ENCODE data around the gene HS3ST2.

GRCh38 chr16:22765479-22765878 lies 48.5 kb upstream of the HS3ST2 start:
- no peak for TF ChIP-seq CTCF (IDR thresholded peaks at IDR 0.05)
- TF ChIP-seq RNF2 (IDR thresholded peaks at IDR 0.05; ENCODE audit: borderline replicate concordance, low read depth) = no peak
- no peak for TF ChIP-seq REST (IDR thresholded peaks at IDR 0.05)

All from A549 (cell line).